SK-N-SH treated with all-trans-retinoic acid at 6 μM for 48 hours (cell line): ENCODE results near the gene PCSK9.
"Not testable (repeated sequence)": the region's sequence is repeated elsewhere in the genome, so short reads cannot be mapped to it uniquely, and the experiment has no call there.

ENCODE experiments used
- ATAC-seq: fragments of 200-7000 bp; cut with Tn5 transposase; 3 replicates; pipeline ENCODE4 v1.9.1; 2020; ENCODE audit warnings: mild to moderate bottlenecking, moderate library complexity
- ARNTL ChIP-seq: fragments of 450-650 bp; formaldehyde crosslinking; IDR thresholded peaks from 2 replicates; pipeline ENCODE4 v1.5.0; 2020; ENCODE audit warnings: low read depth, mild to moderate bottlenecking, moderate library complexity, borderline replicate concordance
- CSDC2 ChIP-seq: fragments of 250-450 bp; sonication (Bioruptor Pico); IDR thresholded peaks from 2 replicates; pipeline ENCODE4 v1.5.0; 2020; ENCODE audit warnings: mild to moderate bottlenecking, moderate library complexity
- ESRRG ChIP-seq: fragments of 250-450 bp; sonication (Bioruptor Pico); IDR thresholded peaks from 2 replicates; pipeline ENCODE4 v1.6.1; 2021; ENCODE audit warnings: mild to moderate bottlenecking
- GLIS3 ChIP-seq: fragments of 250-450 bp; sonication (Bioruptor Pico); IDR thresholded peaks from 2 replicates; pipeline ENCODE4 v1.5.0; 2020; ENCODE audit warnings: mild to moderate bottlenecking, moderate library complexity
- ISL1 ChIP-seq: fragments of 250-450 bp; sonication (Bioruptor Pico); IDR thresholded peaks from 2 replicates; pipeline ENCODE4 v2.1.2; 2022; ENCODE audit warnings: mild to moderate bottlenecking, moderate library complexity
- OSR1 ChIP-seq: fragments of 250-450 bp; sonication (Bioruptor Pico); IDR thresholded peaks from 2 replicates; pipeline ENCODE4 v1.8.0; 2022; ENCODE audit warnings: moderate library complexity, mild to moderate bottlenecking, inconsistent platforms
- RARB ChIP-seq: fragments of 250-450 bp; sonication (Bioruptor Pico); IDR thresholded peaks from 2 replicates; pipeline ENCODE4 v1.8.0; 2021; ENCODE audit warnings: mild to moderate bottlenecking, moderate library complexity
- TCF4 ChIP-seq: fragments of 250-450 bp; sonication (Bioruptor Pico); IDR thresholded peaks from 2 replicates; pipeline ENCODE4 v1.8.0; 2021; ENCODE audit warnings: mild to moderate bottlenecking, moderate library complexity, borderline replicate concordance
- TOX ChIP-seq: fragments of 250-450 bp; sonication (Bioruptor Pico); IDR thresholded peaks from 2 replicates; pipeline ENCODE4 v1.8.0; 2021; ENCODE audit warnings: mild to moderate bottlenecking, moderate library complexity, borderline replicate concordance
- TSHZ2 ChIP-seq: fragments of 250-450 bp; sonication (Bioruptor Pico); IDR thresholded peaks from 2 replicates; pipeline ENCODE4 v1.5.0; 2020; ENCODE audit warnings: mild to moderate bottlenecking, moderate library complexity
- ZFP3 ChIP-seq: fragments of 250-450 bp; sonication (Bioruptor Pico); IDR thresholded peaks from 2 replicates; pipeline ENCODE4 v1.5.0; 2020; ENCODE audit warnings: mild to moderate bottlenecking, moderate library complexity
- ZFP30 ChIP-seq: fragments of 450-650 bp; formaldehyde crosslinking; IDR thresholded peaks from 2 replicates; pipeline ENCODE4 v1.5.0; 2022; ENCODE audit warnings: mild to moderate bottlenecking, moderate library complexity
- ZNF565 ChIP-seq: fragments of 450-650 bp; formaldehyde crosslinking; conservative IDR thresholded peaks from 2 replicates; pipeline ENCODE4 v1.5.0; 2020; ENCODE audit warnings: low read depth, mild to moderate bottlenecking, moderate library complexity
- ZNF8 ChIP-seq: fragments of 450-650 bp; formaldehyde crosslinking; IDR thresholded peaks from 2 replicates; pipeline ENCODE4 v1.5.0; 2020; ENCODE audit warnings: mild to moderate bottlenecking, moderate library complexity
- TF ChIP-seq, protein P1 (sequence below): fragments of 250-450 bp; sonication (Bioruptor Pico); IDR thresholded peaks from 2 replicates; pipeline ENCODE4 v1.5.1; 2020; ENCODE audit warnings: low read depth, mild to moderate bottlenecking, moderate library complexity
- TF ChIP-seq, protein P2 (sequence below): fragments of 250-450 bp; sonication (Bioruptor Pico); IDR thresholded peaks from 2 replicates; pipeline ENCODE4 v1.8.0; 2021; ENCODE audit warnings: low read depth, mild to moderate bottlenecking, moderate library complexity, borderline replicate concordance

Gene PCSK9

DNA sequence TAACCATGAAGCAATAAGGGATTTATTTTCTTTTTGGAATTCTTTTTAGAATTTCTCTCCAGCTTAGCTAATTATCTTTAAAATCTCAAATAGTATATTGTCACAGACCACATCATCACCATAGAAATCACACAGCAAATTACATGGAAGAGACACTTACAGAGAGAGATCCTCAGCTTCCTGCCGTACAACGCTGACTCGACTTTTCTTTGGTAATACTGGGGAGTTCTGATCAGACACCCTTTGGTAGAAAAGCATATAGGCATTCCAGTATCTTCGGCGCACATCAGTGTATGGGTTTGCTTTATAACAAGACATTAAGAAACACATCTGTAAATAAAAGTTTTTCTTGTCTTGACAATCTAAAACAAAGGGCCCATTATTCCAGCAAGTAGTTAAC, 55.7 kb downstream of the PCSK9 start:
- no peak for ATAC-seq
- no peak for TF ChIP-seq OSR1 (CRISPR knock-in tag)
- no peak for TF ChIP-seq ZNF565 (CRISPR knock-in tag)
- no peak for TF ChIP-seq TCF4 (CRISPR knock-in tag)
- TF ChIP-seq, protein P1, sequence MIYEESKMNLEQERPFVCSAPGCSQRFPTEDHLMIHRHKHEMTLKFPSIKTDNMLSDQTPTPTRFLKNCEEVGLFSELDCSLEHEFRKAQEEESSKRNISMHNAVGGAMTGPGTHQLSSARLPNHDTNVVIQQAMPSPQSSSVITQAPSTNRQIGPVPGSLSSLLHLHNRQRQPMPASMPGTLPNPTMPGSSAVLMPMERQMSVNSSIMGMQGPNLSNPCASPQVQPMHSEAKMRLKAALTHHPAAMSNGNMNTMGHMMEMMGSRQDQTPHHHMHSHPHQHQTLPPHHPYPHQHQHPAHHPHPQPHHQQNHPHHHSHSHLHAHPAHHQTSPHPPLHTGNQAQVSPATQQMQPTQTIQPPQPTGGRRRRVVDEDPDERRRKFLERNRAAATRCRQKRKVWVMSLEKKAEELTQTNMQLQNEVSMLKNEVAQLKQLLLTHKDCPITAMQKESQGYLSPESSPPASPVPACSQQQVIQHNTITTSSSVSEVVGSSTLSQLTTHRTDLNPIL (CRISPR knock-in tag): no peak
- TF ChIP-seq CSDC2 (CRISPR knock-in tag): no peak
- TF ChIP-seq ZNF8: no peak
- TF ChIP-seq TOX (CRISPR knock-in tag): no peak
- no peak for TF ChIP-seq TSHZ2 (CRISPR knock-in tag)

GRCh38 chr1:55103891-55104290, 64.5 kb downstream of the PCSK9 start:
- ATAC-seq: no peak
- TF ChIP-seq RARB (CRISPR knock-in tag): no peak
- TF ChIP-seq ISL1 (CRISPR knock-in tag): no peak
- TF ChIP-seq ZFP3 (CRISPR knock-in tag): no peak
- TF ChIP-seq TCF4 (CRISPR knock-in tag): no peak
- TF ChIP-seq ARNTL: no peak

GRCh38 chr1:55107101-55107500, 67.8 kb downstream of the PCSK9 start:
- no peak for TF ChIP-seq ZFP30
- no peak for TF ChIP-seq OSR1 (CRISPR knock-in tag)
- no peak for TF ChIP-seq ESRRG (CRISPR knock-in tag)
- no peak for TF ChIP-seq TOX (CRISPR knock-in tag)
- no peak for TF ChIP-seq ZFP3 (CRISPR knock-in tag)
- no peak for TF ChIP-seq GLIS3 (CRISPR knock-in tag)
- no peak for TF ChIP-seq TCF4 (CRISPR knock-in tag)
- TF ChIP-seq, protein P2, sequence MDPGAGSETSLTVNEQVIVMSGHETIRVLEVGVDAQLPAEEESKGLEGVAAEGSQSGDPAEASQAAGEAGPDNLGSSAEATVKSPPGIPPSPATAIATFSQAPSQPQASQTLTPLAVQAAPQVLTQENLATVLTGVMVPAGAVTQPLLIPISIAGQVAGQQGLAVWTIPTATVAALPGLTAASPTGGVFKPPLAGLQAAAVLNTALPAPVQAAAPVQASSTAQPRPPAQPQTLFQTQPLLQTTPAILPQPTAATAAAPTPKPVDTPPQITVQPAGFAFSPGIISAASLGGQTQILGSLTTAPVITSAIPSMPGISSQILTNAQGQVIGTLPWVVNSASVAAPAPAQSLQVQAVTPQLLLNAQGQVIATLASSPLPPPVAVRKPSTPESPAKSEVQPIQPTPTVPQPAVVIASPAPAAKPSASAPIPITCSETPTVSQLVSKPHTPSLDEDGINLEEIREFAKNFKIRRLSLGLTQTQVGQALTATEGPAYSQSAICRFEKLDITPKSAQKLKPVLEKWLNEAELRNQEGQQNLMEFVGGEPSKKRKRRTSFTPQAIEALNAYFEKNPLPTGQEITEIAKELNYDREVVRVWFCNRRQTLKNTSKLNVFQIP: no peak
- no peak for TF ChIP-seq TSHZ2 (CRISPR knock-in tag)
- TF ChIP-seq, all 23 proteins: peak for 0
- no peak for ATAC-seq

- not testable (repeated sequence) for ATAC-seq
Observed at GRCh38 chr1:55109005-55109404, 69.7 kb downstream of the PCSK9 start.
